Measurements from ENCODE around the gene PSTPIP2. TPM values are rescaled to one million over a fixed set of nuclear protein-coding genes. Genes with fewer than 3 reads are reported as not detected.
A peak's percentile ranks its signal among the peaks of the same experiment; 100 is the strongest.
"Not testable (repeated sequence)": the region's sequence is repeated elsewhere in the genome, so short reads cannot be mapped to it uniquely, and the experiment has no call there.

Gene PSTPIP2
- 7.7 TPM for polyA plus RNA-seq (2013, experiment 1 of 2; ENCODE audit: insufficient read length)
- 8.1 TPM for polyA plus RNA-seq (2013, experiment 2 of 2; ENCODE audit: insufficient read length)

GRCh38 chr18:46071653-46072375 lies at the start of gene PSTPIP2:
PSTPIP2 (minus strand) TSS chr18:46072260; CDS start chr18:46072188, 72 bp downstream.
- DNase-seq, result peak; percentile 67

- no peak for DNase-seq
Observed at GRCh38 chr18:46113751-46114150, 41.7 kb upstream of the PSTPIP2 start.

GRCh38 chr18:46110406-46110805 lies 38.3 kb upstream of the PSTPIP2 start:
- no peak for DNase-seq

GRCh38 chr18:46109386-46109785 lies 37.3 kb upstream of the PSTPIP2 start:
- no peak for DNase-seq

GRCh38 chr18:46104128-46104911 lies 32.3 kb upstream of the PSTPIP2 start, which contains the start of gene HAUS1:
HAUS1 (plus strand) TSS chr18:46104385; CDS start chr18:46104412, 27 bp downstream.
- peak; percentile 86 for DNase-seq

GRCh38 chr18:46099463-46099862 lies 27.4 kb upstream of the PSTPIP2 start:
- no peak for DNase-seq

- DNase-seq, result no peak
Observed at GRCh38 chr18:46098616-46098933, 26.5 kb upstream of the PSTPIP2 start.

- peak; percentile 85 for DNase-seq
Observed at GRCh38 chr18:46097801-46098615, 25.9 kb upstream of the PSTPIP2 start, which contains the start of gene ATP5F1A. ATP5F1A (minus strand) TSS chr18:46098296; CDS start chr18:46098231, 65 bp downstream.

- no peak for DNase-seq
Observed at GRCh38 chr18:46097431-46097800, 25.4 kb upstream of the PSTPIP2 start.

GRCh38 chr18:46096651-46097300 lies 24.7 kb upstream of the PSTPIP2 start:
- DNase-seq, result no peak

- no peak for DNase-seq
Observed at GRCh38 chr18:46095532-46095931, 23.5 kb upstream of the PSTPIP2 start.

- not testable (repeated sequence) for DNase-seq
Observed at GRCh38 chr18:46088501-46088900, 16.4 kb upstream of the PSTPIP2 start.

GRCh38 chr18:46084431-46084830 lies 12.4 kb upstream of the PSTPIP2 start:
- no peak for DNase-seq

- DNase-seq, result no peak
Observed at GRCh38 chr18:46080156-46080555, 8.1 kb upstream of the PSTPIP2 start.

GRCh38 chr18:46079336-46079735 lies 7.3 kb upstream of the PSTPIP2 start:
- no peak for DNase-seq

GRCh38 chr18:46073474-46074331 lies 1.6 kb upstream of the PSTPIP2 start:
- DNase-seq, result peak; percentile 66

GRCh38 chr18:46072959-46073358 lies 899 bp upstream of the PSTPIP2 start:
- DNase-seq, result no peak

- no peak for DNase-seq
Observed at GRCh38 chr18:46072376-46072867, 362 bp upstream of the PSTPIP2 start.

GRCh38 chr18:46070815-46071652 lies 1.0 kb downstream of the PSTPIP2 start:
- no peak for DNase-seq

GRCh38 chr18:46070232-46070631 lies 1.8 kb downstream of the PSTPIP2 start:
- DNase-seq, result no peak

Data from fibroblast of skin of abdomen (primary cell).